ENCODE results near the gene TMUB1. TPM values are rescaled to one million over a fixed set of nuclear protein-coding genes. Genes with fewer than 3 reads are reported as not detected.

Gene TMUB1
- polyA plus RNA-seq, 4 donors: 26.2 to 43.0 (median 27.9) TPM

DNA sequence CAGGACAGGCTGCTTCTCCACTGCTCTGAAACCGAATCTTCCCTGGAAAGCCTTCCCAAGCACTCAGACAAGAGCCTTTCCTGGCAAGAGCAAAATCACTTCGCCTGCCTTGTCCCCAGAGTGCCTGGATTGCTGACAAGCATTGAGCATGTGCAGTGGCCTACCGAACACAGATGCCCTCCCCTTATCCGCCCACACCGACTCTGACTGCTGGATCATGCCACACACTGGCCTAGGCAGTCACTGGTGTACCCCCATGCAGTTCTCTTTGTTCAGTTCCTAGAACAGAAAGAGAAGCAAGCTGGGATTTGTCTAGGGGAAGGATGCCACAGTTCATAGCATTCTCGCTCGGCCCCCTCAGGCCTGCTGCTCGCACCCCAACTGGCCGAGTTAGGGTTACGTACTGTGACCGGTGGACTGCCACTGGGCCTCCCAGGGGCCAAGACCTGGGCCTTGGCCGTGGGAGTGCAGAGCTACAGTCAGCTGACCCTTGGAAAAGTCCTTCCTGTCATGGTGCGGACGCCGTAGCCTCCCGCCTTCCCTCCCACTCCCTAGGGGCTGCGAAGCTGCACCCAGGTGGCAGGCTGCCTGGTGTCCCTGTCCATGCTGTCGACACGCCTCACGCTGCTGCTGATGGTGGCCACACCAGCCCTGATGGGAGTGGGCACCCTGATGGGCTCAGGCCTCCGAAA lies 48.1 kb downstream of the TMUB1 start:
- no peak for DNase-seq (ENCODE audit: low read depth in 4 of 4, low spot score in 3 of 4)

DNA sequence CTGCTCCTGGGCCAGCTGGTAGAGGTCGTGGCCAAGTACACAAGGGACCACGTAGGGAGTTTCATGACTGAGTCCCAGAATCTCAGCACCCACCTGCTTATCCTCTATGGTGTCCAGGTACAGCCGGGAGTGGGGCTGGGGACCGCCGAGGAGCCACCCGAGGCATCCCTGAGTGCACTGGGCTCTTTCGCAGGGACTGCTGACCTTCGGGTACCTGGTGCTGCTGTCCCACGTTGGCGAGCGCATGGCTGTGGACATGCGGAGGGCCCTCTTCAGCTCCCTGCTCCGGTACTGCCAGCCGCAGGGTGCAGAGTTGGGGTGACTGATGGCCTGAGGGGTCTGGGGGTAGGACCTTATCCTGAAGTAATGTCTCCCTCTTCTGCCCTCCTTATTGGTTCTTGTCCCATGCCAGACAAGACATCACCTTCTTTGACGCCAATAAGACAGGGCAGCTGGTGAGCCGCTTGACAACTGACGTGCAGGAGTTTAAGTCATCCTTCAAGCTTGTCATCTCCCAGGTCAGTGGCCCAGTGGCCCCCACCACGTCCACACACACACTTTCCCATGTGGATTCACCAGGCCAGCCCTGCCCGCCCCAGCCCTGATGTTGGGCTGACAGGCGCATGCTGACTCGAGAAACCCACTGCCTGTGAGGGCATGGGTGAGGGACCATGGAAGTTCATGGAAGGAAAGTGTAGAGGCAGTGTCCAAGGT lies 48.8 kb downstream of the TMUB1 start:
- DNase-seq (ENCODE audit: low read depth in 4 of 4, low spot score in 3 of 4): no peak

DNA sequence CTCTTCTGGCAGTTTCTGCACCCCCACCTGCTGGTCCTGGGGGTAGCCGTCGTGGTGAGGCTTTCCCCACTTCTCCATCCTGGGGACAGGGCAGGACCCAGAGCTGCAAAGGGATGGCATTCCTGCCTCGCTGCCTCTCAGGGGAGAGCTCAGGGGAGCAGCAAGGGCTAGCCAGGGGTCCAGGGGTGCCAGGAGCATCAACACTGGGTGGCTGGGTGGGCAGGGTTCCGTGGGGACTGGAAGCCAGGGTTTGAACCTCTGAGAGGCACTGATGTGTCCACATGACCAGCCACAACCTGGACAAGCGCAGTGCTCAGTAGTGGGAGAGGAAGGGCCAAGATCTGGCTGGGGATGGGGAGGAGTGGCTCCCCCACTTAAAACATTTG lies 49.4 kb downstream of the TMUB1 start:
- no peak for DNase-seq (ENCODE audit: low read depth in 4 of 4, low spot score in 3 of 4)

DNA sequence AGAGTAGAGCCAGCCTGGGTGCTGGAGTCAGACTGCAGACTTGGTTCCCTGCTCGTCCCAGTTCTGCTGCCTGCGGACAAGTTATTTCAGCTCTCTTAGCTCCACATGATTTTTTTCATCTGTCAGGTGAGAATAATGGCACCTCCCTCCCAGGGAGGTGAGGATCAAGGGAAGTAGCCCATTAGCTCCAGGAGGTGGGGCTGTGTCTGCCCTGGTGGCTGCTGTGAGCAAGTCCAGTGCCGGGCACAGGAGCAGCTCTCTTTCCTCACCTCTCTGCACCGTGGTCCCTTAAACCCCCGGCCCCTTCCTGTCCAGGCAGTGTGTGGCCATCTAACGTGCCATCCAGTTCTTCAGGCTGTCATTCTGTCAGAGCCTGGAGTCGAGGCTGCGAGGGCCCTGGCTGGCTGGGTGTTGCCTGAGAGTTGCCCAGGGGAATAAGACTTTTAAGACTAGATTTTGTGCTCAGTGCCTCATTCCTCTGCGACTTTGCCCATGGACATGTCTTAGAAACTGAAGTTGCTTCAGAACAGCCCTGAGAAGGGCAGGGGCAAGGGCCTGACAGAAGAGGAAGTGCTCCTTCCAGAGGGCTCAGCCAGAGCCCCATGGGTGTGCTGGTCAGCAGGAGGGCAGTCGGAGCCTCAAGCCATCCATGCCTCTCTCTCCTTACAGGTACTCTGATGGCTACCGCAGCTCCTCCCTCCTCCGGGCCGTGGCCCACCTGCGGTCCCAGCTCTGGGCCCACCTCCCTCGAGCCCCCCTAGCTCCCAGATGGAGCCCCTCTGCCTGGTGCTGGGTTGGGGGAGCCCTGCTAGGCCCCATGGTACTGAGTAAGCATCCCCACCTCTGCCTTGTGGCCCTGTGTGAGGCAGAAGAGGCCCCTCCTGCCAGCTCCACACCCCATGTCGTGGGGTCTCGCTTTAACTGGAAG lies 50.1 kb downstream of the TMUB1 start:
- DNase-seq (ENCODE audit: low read depth in 4 of 4, low spot score in 3 of 4): no peak

Other genes with a start within 250 kb of the TMUB1 start
- gene AOC1, start 231.0 kb downstream of the TMUB1 start, polyA plus RNA-seq (ENCODE audit: insufficient read length in 4 of 4): 100 to 1,000 TPM in 1 of 4 donors, 10 to 100 TPM in 3; 32.0 to 108 (median 60.4) TPM
- 10 to 100 TPM; 14.3 to 26.1 (median 17.7) TPM for gene KCNH2, start 105.2 kb downstream of the TMUB1 start, polyA plus RNA-seq (ENCODE audit: insufficient read length in 4 of 4)
- gene NOS3, start 92.5 kb downstream of the TMUB1 start, polyA plus RNA-seq (ENCODE audit: insufficient read length in 4 of 4): 10 to 100 TPM in 2 of 4 donors, 1 to 10 TPM in 2; 9.1 to 14.2 (median 10.3) TPM
- 1 to 10 TPM in 3 of 4 donors, under 1 TPM in 1; 0.65 to 2.5 (median 2.0) TPM for gene ATG9B, start 59.0 kb downstream of the TMUB1 start, polyA plus RNA-seq (ENCODE audit: insufficient read length in 4 of 4)
- gene ABCB8, start 55.0 kb downstream of the TMUB1 start, polyA plus RNA-seq (ENCODE audit: insufficient read length in 4 of 4): 10 to 100 TPM; 18.7 to 23.7 (median 21.3) TPM
- gene ASIC3, start 35.0 kb downstream of the TMUB1 start, polyA plus RNA-seq (ENCODE audit: insufficient read length in 4 of 4): 1 to 10 TPM; 1.9 to 2.2 (median 2.1) TPM
- 10 to 100 TPM; 15.8 to 19.0 (median 17.6) TPM for gene CDK5, start 25.6 kb downstream of the TMUB1 start, polyA plus RNA-seq (ENCODE audit: insufficient read length in 4 of 4)
- gene SLC4A2, start 23.9 kb downstream of the TMUB1 start, polyA plus RNA-seq (ENCODE audit: insufficient read length in 4 of 4): 100 to 1,000 TPM in 1 of 4 donors, 10 to 100 TPM in 3; 89.0 to 104 (median 93.9) TPM
- gene FASTK, start 2.7 kb downstream of the TMUB1 start, polyA plus RNA-seq (ENCODE audit: insufficient read length in 4 of 4): 10 to 100 TPM; 49.5 to 77.1 (median 50.8) TPM
- gene AGAP3, start 3.0 kb upstream of the TMUB1 start, polyA plus RNA-seq (ENCODE audit: insufficient read length in 4 of 4): 10 to 100 TPM; 56.0 to 71.1 (median 63.4) TPM
- gene GBX1, start 84.2 kb upstream of the TMUB1 start, polyA plus RNA-seq (ENCODE audit: insufficient read length in 4 of 4): under 1 TPM in 3 of 4 donors, not detected in 1; 0.13 to 0.24 (median 0.22) TPM
- not detected for gene ASB10, start 103.8 kb upstream of the TMUB1 start, polyA plus RNA-seq (ENCODE audit: insufficient read length in 4 of 4)
- gene H2BK1, start 127.0 kb upstream of the TMUB1 start, polyA plus RNA-seq (ENCODE audit: insufficient read length in 4 of 4): not detected
- gene ABCF2, start 143.7 kb upstream of the TMUB1 start, polyA plus RNA-seq (ENCODE audit: insufficient read length in 4 of 4): 10 to 100 TPM; 25.1 to 28.6 (median 27.6) TPM
- 10 to 100 TPM; 23.9 to 29.4 (median 25.3) TPM for gene CHPF2, start 149.0 kb upstream of the TMUB1 start, polyA plus RNA-seq (ENCODE audit: insufficient read length in 4 of 4)
- 10 to 100 TPM; 61.3 to 71.7 (median 66.9) TPM for gene SMARCD3, start 165.2 kb upstream of the TMUB1 start, polyA plus RNA-seq (ENCODE audit: insufficient read length in 4 of 4)

All from right renal pelvis (tissue), 4 donors.